Heart left ventricle (tissue), 16 donors: ENCODE results near the gene HTR5A. TPM values are rescaled to one million over a fixed set of nuclear protein-coding genes. Genes with fewer than 3 reads are reported as not detected.
"Not testable (repeated sequence)": the region's sequence is repeated elsewhere in the genome, so short reads cannot be mapped to it uniquely, and the experiment has no call there.

Source experiments
- ATAC-seq, 4 donors: fragments of 200-7000 bp; cut with Tn5 transposase; one replicate each; pipeline ENCODE4 v1.9.1; 2020 to 2022; ENCODE audit warnings: moderate library complexity in 4 of 4, mild to moderate bottlenecking in 3 of 4, moderate number of reproducible peaks in 1 of 4
- DNase-seq, 5 donors: peaks; one replicate each; pipeline ENCODE4 v3.0.0-alpha.2; 2020
- H3K27ac ChIP-seq, 12 donors: fragments of 200-600 bp; sonication (generic) in 4 of 12; one replicate each; pipeline versions ENCODE4 v1.5.0 to v1.8.0; 2016 to 2022; ENCODE audit warnings: mild to moderate bottlenecking in 2 of 12
- H3K27me3 ChIP-seq, 9 donors: fragments of 200-600 bp; sonication (generic) in 2 of 9; one replicate each; pipeline versions ENCODE4 v1.5.1 to v1.8.0; 2016 to 2022; ENCODE audit warnings: mild to moderate bottlenecking in 3 of 9
- H3K36me3 ChIP-seq, 9 donors: fragments of 200-600 bp; sonication (generic) in 2 of 9; one replicate each; pipeline versions ENCODE4 v1.5.0 to v1.8.0; 2018 to 2022; ENCODE audit warnings: mild to moderate bottlenecking in 2 of 9
- H3K4me1 ChIP-seq, 12 donors: fragments of 200-600 bp; sonication (generic) in 4 of 12; one replicate each; pipeline versions ENCODE4 v1.5.0 to v1.8.0; 2016 to 2022; ENCODE audit warnings: mild to moderate bottlenecking in 3 of 12
- H3K4me3 ChIP-seq, 12 donors: fragments of 200-600 bp; sonication (generic) in 4 of 12; one replicate each; pipeline versions ENCODE4 v1.5.0 to v1.8.0; 2017 to 2022; ENCODE audit warnings: mild to moderate bottlenecking in 9 of 12, moderate library complexity in 4 of 12
- H3K9me3 ChIP-seq, 12 donors: fragments of 200-600 bp; sonication (generic) in 4 of 12; one replicate each; pipeline versions ENCODE4 v1.5.0 to v1.8.0; 2016 to 2022; ENCODE audit warnings: mild to moderate bottlenecking in 1 of 12
- POLR2A ChIP-seq, 2 donors: fragments of 450-650 bp; IDR thresholded peaks; one replicate each; pipeline ENCODE4 v1.6.1; 2017; ENCODE audit warnings: antibody characterized with exemption in 2 of 2, mild to moderate bottlenecking in 2 of 2, moderate library complexity in 2 of 2
- WGBS, 4 donors: extraction: QIAGEN DNeasy Blood & Tissue Kit in 2 of 4; methylation state at CpG; one replicate each; pipeline versions ENCODE4 v1.1.5 to v1.1.7; 2013 to 2018; 5-methylcytosine and 5-hydroxymethylcytosine counted together
- intact Hi-C, 10 donors: fragments of 100-400 bp; cut with DNase I; formaldehyde crosslinking; loops; one replicate each; pipeline versions ENCODE4 v1.11.1 to v1.14.2; 2022
- polyA plus RNA-seq, 2 donors: library from polyadenylated mRNA; stranded (reverse); fragments of 200-250 nt; gene quantifications; one replicate each; pipeline ENCODE4 v1.2.3, GENCODE V29; 2013
- total RNA-seq, 9 donors: library from RNA; depleted of rRNA in 2 of 9; stranded (reverse); fragments of >200 nt in 2 of 9; fragmentation: NEBNext Ultra II Directional in 3 of 9; extraction: Animal tissue kit (Norgen Biotek cat#: 25700) in 3 of 9; gene quantifications; one replicate each; pipeline versions ENCODE4 v1.1.0 to v1.2.4, GENCODE V29; 2016 to 2023
- TF ChIP-seq, protein P1 (sequence below), 12 donors: fragments of 200-600 bp; sonication (generic) in 4 of 12; IDR thresholded peaks; one replicate each; pipeline versions ENCODE4 v1.5.0 to v1.8.0; 2018 to 2022; ENCODE audit warnings: antibody characterized with exemption in 12 of 12, mild to moderate bottlenecking in 5 of 12
- donor health status: ischemic (EF 13 %, LVEDD 7.1; RV severe dilation, severe dysfunction).
- donor health status: healthy with polysubstance abuse.
- donor health status: DM: no; HTN: yes; CAD: no.
- donor health status: DM: no; HTN: no; CAD: no.
- donor health status: ischemic (EF 25% LVEDD 6.9; RV normal size, moderate dysfunction).
- donor health status: ischemic (EF 25% LVEDD 5.7; RV mildly dilated, moderate dysfunction).
- donor health status: healthy.
- donor health status: DM: yes; HTN: yes; CAD: no.
- donor health status: ischemic (EF 35%, LVEDD 5.7; RV mildly dilated, moderate dysfunction).
- donor health status: nonischemic (EF 11% LVEDD 7.7; RV severe dilation, severe dysfunction).
- donor health status: DM: yes; HTN: yes; CAD: no.
- donor health status: PGD.
- donor health status: ischemic (EF 29% LVEDD 5.4; RV normal size, mild dysfunction).
- donor health status: nonischemic (EF 23%, LVEDD 6.1; RV moderate dilation, normal function).

HTR5A gene
- total and polyA plus RNA-seq, 11 donors: not detected

DNA sequence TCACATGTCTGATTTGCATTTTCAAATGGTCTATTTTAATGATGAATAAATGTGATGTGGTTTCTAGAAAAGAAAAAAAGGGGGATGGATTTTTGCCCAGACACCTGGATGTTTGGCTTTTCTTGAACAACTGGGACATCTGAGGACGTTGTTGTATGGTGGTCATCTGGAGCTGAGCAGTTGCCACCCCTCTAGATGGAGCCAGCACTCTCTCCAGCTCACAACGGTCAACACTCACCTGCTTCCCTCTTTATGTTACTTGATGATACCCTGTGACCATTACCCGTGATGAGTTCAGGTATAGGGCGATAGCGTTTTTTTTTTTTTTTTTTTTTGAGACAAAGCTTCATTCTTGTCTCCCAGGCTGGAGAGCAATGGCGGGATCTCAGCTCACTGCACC is 37.1 kb upstream of the HTR5A start:
- H3K27ac ChIP-seq: no peak overlapping the region
- 62 to 83% (median 73%) methylated on average over 6 of the region's 6 CpGs for WGBS, 4 donors
- no peak for ATAC-seq

DNA sequence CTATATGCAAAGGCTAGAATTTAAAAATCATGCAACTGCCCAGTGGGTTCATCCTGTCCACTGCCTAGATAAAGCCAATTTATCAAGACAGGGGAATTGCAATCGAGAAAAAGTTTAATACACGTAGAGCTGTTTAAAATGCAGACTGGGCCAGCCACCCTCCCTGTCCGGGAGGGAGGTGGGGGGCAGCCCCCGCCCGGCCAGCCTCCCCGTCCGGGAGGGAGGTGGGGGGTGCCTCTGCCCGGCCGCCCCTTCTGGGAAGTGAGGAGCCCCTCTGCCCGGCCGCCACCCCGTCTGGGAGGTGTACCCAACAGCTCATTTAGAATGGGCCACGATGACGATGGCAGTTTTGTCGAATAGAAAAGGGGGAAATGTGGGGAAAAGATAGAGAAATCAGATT is 35.6 kb upstream of the HTR5A start:
- intact Hi-C loops, H3K27me3 ChIP-seq, H3K9me3 ChIP-seq, ATAC-seq, H3K27ac ChIP-seq, H3K4me1 ChIP-seq, DNase-seq, H3K4me3 ChIP-seq, H3K36me3 ChIP-seq: not testable (repeated sequence)
- WGBS, 4 donors: 84 to 93% (median 91%) methylated on average over 13 to 15 of the region's 15 CpGs

More for the DNA sequence above, 37.1 kb upstream of the HTR5A start:
- TF ChIP-seq, protein P1, sequence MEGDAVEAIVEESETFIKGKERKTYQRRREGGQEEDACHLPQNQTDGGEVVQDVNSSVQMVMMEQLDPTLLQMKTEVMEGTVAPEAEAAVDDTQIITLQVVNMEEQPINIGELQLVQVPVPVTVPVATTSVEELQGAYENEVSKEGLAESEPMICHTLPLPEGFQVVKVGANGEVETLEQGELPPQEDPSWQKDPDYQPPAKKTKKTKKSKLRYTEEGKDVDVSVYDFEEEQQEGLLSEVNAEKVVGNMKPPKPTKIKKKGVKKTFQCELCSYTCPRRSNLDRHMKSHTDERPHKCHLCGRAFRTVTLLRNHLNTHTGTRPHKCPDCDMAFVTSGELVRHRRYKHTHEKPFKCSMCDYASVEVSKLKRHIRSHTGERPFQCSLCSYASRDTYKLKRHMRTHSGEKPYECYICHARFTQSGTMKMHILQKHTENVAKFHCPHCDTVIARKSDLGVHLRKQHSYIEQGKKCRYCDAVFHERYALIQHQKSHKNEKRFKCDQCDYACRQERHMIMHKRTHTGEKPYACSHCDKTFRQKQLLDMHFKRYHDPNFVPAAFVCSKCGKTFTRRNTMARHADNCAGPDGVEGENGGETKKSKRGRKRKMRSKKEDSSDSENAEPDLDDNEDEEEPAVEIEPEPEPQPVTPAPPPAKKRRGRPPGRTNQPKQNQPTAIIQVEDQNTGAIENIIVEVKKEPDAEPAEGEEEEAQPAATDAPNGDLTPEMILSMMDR (IDR thresholded peaks at IDR 0.05): no peak
- TF ChIP-seq POLR2A (IDR thresholded peaks at IDR 0.05): no peak
- H3K9me3 ChIP-seq: peaks cover 0 to 10% (median 0%) of the 10 kb centered on the region in 12 donors
- DNase-seq: no peak
- H3K27me3 ChIP-seq: peaks cover 0 to under 1% (median 0%) of the 10 kb centered on the region in 9 donors
- no peaks in the 10 kb centered on the region for H3K36me3 ChIP-seq
- intact Hi-C loops: no loop called here
- no peaks in the 10 kb centered on the region for H3K4me1 ChIP-seq
- no peak overlapping the region for H3K4me3 ChIP-seq

DNA sequence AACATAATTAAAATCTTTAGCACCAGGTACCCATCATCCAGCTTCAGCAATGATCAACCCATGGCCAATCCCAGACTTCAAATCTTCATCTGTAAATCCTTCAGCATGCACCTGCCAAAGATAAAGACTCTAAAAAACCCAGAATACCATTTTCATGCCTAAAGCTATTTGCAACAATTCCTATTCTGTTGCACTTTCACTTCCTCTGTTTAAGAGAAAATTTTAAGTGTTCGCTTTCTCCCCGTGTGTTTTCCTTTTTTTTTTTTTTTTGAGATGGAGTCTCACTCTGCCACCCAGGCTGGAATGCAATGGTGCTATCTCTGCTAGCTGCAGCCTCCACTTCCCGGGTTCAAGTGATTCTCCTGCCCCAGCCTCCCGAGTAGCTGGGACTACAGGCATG is 31.8 kb upstream of the HTR5A start:
- Histone ChIP-seq H3K4me3 (no peak overlapping the region), H3K4me1 (no peaks in the 10 kb centered on the region), H3K27me3 (peaks cover 0 to 12% (median 0%) of the 10 kb centered on the region in 9 donors), H3K27ac (no peak overlapping the region), H3K36me3 (no peaks in the 10 kb centered on the region), H3K9me3 (peaks cover 0 to 8% (median 0%) of the 10 kb centered on the region in 12 donors)
- ATAC-seq (no peak), DNase-seq (no peak)
- TF ChIP-seq, protein P1 (IDR thresholded peaks at IDR 0.05): no peak
- no peak for TF ChIP-seq POLR2A (IDR thresholded peaks at IDR 0.05)
- intact Hi-C loops: no loop called here
- 74 to 84% (median 76%) methylated on average over 4 of the region's 4 CpGs for WGBS, 4 donors

DNA sequence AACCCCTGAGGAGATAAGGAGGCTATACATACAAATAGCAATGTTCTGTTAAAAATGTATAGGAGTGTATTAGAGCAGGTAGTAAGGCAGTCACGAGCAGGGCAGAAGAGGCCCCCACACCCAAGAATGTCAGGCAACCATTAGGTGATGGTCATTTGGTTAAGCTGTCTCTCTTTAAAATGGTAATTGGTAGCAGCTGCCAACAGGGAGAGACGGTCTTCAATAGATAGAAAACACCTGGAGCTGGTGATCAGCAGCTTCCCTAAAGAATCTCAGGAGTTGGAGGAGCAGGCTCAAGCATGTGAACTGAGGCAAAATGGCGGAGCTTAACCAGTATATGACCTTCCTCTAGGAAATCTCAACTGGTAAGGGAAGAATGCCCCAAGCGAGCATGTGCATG is 26.4 kb upstream of the HTR5A start:
- Histone ChIP-seq H3K27me3 (peaks cover 0 to 7% (median 0%) of the 10 kb centered on the region in 9 donors), H3K4me3 (no peak overlapping the region), H3K27ac (no peak overlapping the region), H3K4me1 (no peaks in the 10 kb centered on the region), H3K36me3 (no peaks in the 10 kb centered on the region), H3K9me3 (peaks cover 0 to 8% (median 0%) of the 10 kb centered on the region in 12 donors)
- intact Hi-C loops: no loop called here
- WGBS, 4 donors: 54 to 64% (median 59%) methylated on average over 4 of the region's 4 CpGs
- TF ChIP-seq, protein P1 (IDR thresholded peaks at IDR 0.05): no peak
- TF ChIP-seq POLR2A (IDR thresholded peaks at IDR 0.05): no peak
- ATAC-seq: no peak
- no peak for DNase-seq

DNA sequence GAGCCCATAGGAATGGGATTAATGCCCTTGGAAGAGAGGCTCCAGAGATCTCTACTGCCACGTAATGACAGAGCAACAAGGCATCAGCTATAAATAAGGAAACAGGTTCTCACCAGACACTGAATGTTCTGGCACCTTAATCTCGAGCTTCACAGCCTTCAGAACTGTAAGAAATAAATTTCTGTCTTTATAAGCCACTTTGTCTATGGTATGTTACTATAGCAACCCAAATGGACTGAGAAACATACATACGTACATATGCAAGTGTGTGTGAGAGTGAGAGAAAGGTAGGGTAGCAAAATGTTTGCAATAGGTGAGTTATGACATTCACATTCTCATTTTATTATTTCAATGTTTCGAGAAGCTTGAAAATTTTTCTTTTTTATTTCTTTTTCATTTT is 22.1 kb upstream of the HTR5A start:
- Histone ChIP-seq H3K36me3 (no peaks in the 10 kb centered on the region), H3K27me3 (peaks cover 0 to 3% (median 0%) of the 10 kb centered on the region in 9 donors), H3K4me3 (no peak overlapping the region), H3K27ac (no peak overlapping the region), H3K4me1 (no peaks in the 10 kb centered on the region), H3K9me3 (peaks cover 0 to 3% (median 0%) of the 10 kb centered on the region in 12 donors)
- no peak for TF ChIP-seq POLR2A (IDR thresholded peaks at IDR 0.05)
- TF ChIP-seq, protein P1 (IDR thresholded peaks at IDR 0.05): no peak
- DNase-seq: no peak
- ATAC-seq: no peak
- intact Hi-C loops: no loop called here
- 55 to 62% (median 56%) methylated on average over 4 of the region's 4 CpGs for WGBS, 4 donors
